AG09309 (cell line): ENCODE measurements around the gene LY6G5C.

Experiments
- DNase-seq: peaks from one replicate; pipeline ENCODE4 v3.0.0-alpha.2; 2010; ENCODE audit warnings: low read depth
- H3K4me3 ChIP-seq: 2 replicates; pipeline ENCODE4 v1.5.1; 2011; ENCODE audit warnings: mild to moderate bottlenecking, low read depth, low read length, moderate library complexity; ENCODE audit not compliant: control insufficient read depth
- TF ChIP-seq, protein P1 (sequence below): IDR thresholded peaks from 2 replicates; pipeline ENCODE4 v1.5.1; 2011; ENCODE audit warnings: mild to moderate bottlenecking, low read depth, low read length, inconsistent platforms; ENCODE audit not compliant: insufficient read depth, control insufficient read depth; ENCODE audit errors: missing control alignments

The LY6G5C gene

DNA sequence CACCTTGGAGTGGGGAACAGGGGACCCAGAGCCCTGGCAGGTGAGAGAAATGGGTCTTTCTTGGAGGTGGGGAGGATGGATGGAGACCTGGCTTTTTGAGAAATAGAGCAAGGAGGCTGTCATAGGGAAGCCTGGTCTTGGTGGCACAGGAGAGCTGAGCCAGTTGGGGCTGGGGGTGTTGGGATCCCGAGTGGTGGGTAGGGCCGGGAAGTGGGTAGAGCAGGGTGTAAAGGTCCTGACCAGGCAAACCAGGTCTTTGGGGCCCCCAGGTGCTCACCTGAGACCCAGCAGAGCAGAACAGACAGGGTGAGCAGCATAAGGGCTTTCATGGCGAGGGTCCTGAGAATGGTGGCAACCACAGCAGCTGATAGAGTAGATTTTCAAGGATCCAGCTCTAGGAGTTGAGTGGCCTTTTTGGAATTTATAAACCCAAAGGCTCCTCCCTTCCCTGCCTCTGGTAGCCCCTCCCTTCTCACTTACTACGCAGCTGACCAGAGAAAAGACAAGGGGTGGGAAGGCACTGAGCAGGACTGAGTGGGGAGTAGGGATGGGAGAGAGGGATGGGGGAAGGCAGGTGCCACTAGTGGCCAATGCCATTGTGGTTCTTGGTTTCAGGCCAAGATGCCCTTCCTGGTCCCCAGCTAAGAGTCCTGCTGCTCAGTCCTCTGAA lies 40.6 kb upstream of the LY6G5C start, which contains the start of gene LY6G6C:
TSS of gene LY6G6C (minus strand) at position 396 of the 670 bp plus-strand sequence. CDS start at position 329, 67 bp downstream.
- TF ChIP-seq, protein P1, sequence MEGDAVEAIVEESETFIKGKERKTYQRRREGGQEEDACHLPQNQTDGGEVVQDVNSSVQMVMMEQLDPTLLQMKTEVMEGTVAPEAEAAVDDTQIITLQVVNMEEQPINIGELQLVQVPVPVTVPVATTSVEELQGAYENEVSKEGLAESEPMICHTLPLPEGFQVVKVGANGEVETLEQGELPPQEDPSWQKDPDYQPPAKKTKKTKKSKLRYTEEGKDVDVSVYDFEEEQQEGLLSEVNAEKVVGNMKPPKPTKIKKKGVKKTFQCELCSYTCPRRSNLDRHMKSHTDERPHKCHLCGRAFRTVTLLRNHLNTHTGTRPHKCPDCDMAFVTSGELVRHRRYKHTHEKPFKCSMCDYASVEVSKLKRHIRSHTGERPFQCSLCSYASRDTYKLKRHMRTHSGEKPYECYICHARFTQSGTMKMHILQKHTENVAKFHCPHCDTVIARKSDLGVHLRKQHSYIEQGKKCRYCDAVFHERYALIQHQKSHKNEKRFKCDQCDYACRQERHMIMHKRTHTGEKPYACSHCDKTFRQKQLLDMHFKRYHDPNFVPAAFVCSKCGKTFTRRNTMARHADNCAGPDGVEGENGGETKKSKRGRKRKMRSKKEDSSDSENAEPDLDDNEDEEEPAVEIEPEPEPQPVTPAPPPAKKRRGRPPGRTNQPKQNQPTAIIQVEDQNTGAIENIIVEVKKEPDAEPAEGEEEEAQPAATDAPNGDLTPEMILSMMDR = no peak
- no peak within 1 kb of the TSS for H3K4me3 ChIP-seq
- no peak for DNase-seq

DNA sequence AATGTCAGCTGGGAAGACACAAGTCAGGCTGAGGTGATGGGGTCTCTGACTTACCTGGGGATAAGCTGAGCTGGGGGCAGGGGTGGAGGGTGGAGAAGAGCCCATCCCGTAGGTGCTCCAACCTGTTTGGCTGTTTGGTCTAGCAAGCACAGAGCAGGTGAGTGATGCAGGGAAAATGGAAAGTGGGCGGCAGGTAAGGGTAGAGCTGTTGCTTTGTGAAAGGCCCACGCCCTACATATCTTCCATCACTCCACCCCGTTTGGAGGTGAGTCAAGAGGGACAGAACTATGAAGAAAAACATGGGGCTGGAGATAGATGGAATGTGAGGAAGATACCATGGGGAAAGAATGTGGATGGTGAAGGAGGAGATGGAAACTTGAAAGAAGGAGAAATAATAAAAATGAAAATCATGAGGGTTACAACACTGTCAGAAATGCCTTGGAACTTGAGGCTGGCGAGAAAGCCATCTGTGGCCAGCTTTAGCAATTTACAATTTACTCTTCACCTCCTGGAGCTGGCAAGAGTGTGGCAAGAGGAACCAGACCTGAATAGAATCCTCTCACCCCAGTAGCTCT lies 39.4 kb upstream of the LY6G5C start:
- DNase-seq = no peak
- TF ChIP-seq, protein P1 = no peak
- no peak overlapping the region for H3K4me3 ChIP-seq

DNA sequence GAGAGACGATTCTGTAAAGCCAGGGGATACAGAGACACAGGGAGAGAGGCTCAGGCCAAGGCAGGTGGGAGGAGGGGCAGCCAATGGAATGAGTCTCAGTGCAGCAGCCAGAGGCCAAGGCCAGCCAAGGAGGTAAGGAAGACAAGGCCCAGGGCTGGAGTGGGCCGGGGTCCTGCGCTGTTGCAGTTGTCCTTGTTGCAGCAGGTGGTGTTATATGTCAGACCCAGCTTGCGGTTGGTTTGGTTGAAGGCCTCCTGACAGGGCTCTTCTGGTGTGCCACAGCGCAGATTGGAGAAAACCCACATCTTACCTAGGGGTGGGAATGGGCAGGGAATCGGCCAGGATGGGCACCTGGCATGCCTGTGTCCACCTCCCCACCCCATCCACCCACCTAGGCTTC lies 38.1 kb upstream of the LY6G5C start:
- H3K4me3 ChIP-seq = no peak overlapping the region
- TF ChIP-seq, protein P1 = no peak
- no peak for DNase-seq

DNA sequence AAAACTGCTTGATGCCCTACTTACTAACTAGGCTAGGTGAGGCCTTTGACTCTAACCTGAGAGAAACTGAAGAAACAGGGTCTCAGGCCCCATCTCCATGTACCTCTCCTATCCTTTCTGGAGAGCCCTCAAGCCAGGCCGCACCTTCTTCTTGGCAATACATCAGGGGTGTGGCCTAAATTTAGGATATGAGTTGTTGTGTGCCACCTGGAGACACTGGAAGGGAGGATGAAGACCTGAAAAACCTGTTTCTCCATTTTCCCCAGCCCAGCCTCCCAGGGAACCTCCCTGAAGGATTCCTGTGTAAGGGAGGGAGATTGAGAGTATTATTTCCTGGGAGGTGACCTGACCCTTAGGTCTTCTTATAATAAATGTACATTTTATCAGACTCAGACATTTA lies 37.4 kb upstream of the LY6G5C start:
- H3K4me3 ChIP-seq = no peak overlapping the region
- TF ChIP-seq, protein P1 = no peak
- DNase-seq = no peak

DNA sequence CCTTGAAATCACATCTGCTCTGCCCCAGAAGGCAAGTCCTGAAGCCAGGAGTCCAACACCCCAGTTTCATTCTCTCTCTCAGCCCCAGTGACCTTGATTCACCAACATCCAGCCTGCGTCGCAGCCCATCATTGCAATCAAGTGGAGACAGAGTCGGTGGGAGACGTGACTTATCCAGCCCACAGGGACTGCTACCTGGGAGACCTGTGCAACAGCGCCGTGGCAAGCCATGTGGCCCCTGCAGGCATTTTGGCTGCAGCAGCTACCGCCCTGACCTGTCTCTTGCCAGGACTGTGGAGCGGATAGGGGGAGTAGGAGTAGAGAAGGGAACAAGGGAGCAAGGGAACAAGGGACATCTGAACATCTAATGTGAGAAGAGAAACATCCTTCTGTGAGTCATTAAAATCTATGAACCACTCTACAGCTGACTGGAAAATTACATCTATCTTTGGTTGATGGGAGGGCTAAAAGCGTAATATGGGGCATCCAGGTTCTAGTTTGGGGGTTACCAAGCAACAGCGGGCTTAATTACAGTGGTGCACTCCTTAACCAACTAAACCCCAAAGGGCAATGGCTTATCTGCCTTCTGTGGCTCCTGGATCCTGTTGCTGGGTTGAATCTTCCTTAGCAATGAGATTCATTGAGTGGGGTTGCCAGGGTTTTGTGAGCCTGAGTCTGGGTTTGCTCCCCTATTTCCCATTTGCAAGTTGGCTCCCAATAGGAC lies 36.8 kb upstream of the LY6G5C start:
- no peak overlapping the region for H3K4me3 ChIP-seq
- no peak for DNase-seq
- TF ChIP-seq, protein P1 = no peak

DNA sequence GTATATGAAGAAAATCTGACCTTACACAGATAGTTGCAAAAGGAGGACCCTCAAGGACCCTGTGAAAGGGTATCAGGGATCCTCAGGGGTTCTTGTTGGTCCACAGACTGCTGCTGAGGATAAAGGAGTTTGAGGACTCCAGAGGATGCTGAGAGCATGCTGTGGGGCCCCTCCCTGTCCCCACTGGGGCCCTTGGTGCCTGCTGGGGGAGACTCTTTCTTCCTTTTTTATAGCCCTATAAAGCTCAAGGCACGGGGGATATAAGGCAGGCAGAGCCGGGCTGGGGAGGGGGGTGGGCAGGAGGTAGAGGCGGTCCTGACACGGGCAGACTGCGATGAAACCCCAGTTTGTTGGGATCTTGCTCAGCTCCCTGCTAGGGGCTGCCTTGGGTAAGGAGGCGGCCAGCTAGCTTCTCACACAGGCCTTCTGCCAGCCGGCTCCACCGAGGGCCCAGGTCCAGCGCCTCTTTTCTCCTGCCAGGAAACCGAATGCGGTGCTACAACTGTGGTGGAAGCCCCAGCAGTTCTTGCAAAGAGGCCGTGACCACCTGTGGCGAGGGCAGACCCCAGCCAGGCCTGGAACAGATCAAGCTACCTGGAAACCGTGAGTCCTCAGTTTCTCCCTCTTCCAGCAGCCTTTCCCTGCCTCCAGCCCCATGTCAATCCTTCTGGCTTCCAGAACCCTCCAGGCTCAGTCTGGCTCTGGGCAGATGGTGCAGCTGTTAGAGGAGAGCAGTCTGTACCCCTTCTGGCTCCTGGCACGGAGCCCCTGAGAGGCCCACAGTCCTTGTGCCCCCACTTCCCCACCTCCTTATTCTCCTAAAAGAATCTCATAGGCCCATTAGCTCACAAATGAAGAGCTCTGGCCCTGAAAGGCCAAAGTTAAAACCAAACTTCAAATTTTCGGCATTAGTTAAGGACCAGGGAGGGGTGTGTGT lies 34.4 kb upstream of the LY6G5C start, which contains the start of gene LY6G6D:
TSS of gene LY6G6D (plus strand) at position 327 of the 937 bp plus-strand sequence. CDS start at position 335, 8 bp downstream.
- no peak within 1 kb of the TSS for H3K4me3 ChIP-seq
- DNase-seq = no peak
- TF ChIP-seq, protein P1 = no peak
